K562 (cell line): ENCODE measurements around the gene CPEB1. TPM values are rescaled to one million over a fixed set of nuclear protein-coding genes. Genes with fewer than 3 reads are reported as not detected.

Experiments
- ATF7 ChIP-seq: fragments of 450-650 bp; IDR thresholded peaks from 2 replicates; pipeline ENCODE4 v1.7.1; 2014; ENCODE audit warnings: mild to moderate bottlenecking, moderate library complexity
- CAMTA2 ChIP-seq: fragments of 250-450 bp; sonication (Bioruptor Pico); conservative IDR thresholded peaks from 2 replicates; pipeline ENCODE4 v1.5.1; 2022
- CHCHD3 ChIP-seq: fragments of 250-450 bp; sonication (Bioruptor Pico); IDR thresholded peaks from 2 replicates; pipeline ENCODE4 v2.1.2; 2022; ENCODE audit warnings: mild to moderate bottlenecking
- ELF4 ChIP-seq: fragments of 450-650 bp; formaldehyde crosslinking; IDR thresholded peaks from 2 replicates; pipeline ENCODE4 v1.4.0; 2022; ENCODE audit warnings: missing genetic modification characterization
- IRF2 ChIP-seq: sonication (generic); formaldehyde crosslinking; IDR thresholded peaks from 2 replicates; pipeline ENCODE4 v1.8.1; 2022; ENCODE audit warnings: mild to moderate bottlenecking, missing genetic modification reagents
- JUN ChIP-seq, 2 experiments: sonication (generic) in 1 of 2; formaldehyde crosslinking in 1 of 2; IDR thresholded peaks; 2 replicates each; pipeline versions ENCODE4 v1.6.1 to v1.8.0; 2012 to 2022; ENCODE audit warnings: borderline replicate concordance in 2 of 2, mild to moderate bottlenecking in 2 of 2, improper control_type of control experiment in 1 of 2, low read depth in 1 of 2, low read length in 1 of 2, missing genetic modification reagents in 1 of 2
- LEF1 ChIP-seq: fragments of 450-650 bp; IDR thresholded peaks from 2 replicates; pipeline ENCODE4 v1.6.1; 2016; ENCODE audit warnings: mild to moderate bottlenecking
- NR3C1 ChIP-seq: sonication (generic); formaldehyde crosslinking; IDR thresholded peaks from 2 replicates; pipeline ENCODE4 v1.8.1; 2022; ENCODE audit warnings: missing genetic modification reagents
- PHB2 ChIP-seq: fragments of 450-650 bp; IDR thresholded peaks from 2 replicates; pipeline ENCODE4 v1.6.1; 2017; ENCODE audit warnings: low read depth
- POLR2AphosphoS2 ChIP-seq: IDR thresholded peaks from 2 replicates; pipeline ENCODE4 v1.6.1; 2012; ENCODE audit warnings: low read length, improper control_type of control experiment
- POLR2H ChIP-seq: IDR thresholded peaks from 2 replicates; pipeline ENCODE4 v1.6.1; 2016; ENCODE audit warnings: missing genetic modification characterization, low read depth, mild to moderate bottlenecking, control low read depth, missing compliant biosample characterization, moderate library complexity
- SMAD3 ChIP-seq: fragments of 450-650 bp; formaldehyde crosslinking; conservative IDR thresholded peaks from 2 replicates; pipeline ENCODE4 v1.4.0; 2020; ENCODE audit warnings: mild to moderate bottlenecking
- SPI1 ChIP-seq: IDR thresholded peaks from 2 replicates; pipeline ENCODE4 v1.6.1; 2011; ENCODE audit warnings: low read depth, low read length, control low read depth, borderline replicate concordance
- SREBF1 ChIP-seq: fragments of 150-350 bp; IDR thresholded peaks from 2 replicates; pipeline ENCODE4 v1.6.1; 2014; ENCODE audit warnings: antibody characterized with exemption, low read depth, low read length, borderline replicate concordance
- SREBF2 ChIP-seq: sonication (generic); formaldehyde crosslinking; IDR thresholded peaks from 2 replicates; pipeline ENCODE4 v1.4.0; 2020; ENCODE audit warnings: mild to moderate bottlenecking, missing genetic modification reagents
- SRSF9 ChIP-seq: fragments of 200-400 bp; formaldehyde crosslinking; IDR thresholded peaks from 2 replicates; pipeline ENCODE4 v1.6.1; 2017; ENCODE audit warnings: low read depth, low read length, borderline replicate concordance
- TBP ChIP-seq: optimal IDR thresholded peaks from 2 replicates; pipeline ENCODE3; 2011; ENCODE audit warnings: low read depth, low read length, improper control_type of control experiment
- TCF3 ChIP-seq: sonication (generic); formaldehyde crosslinking; IDR thresholded peaks from 2 replicates; pipeline ENCODE4 v1.4.0; 2020; ENCODE audit warnings: mild to moderate bottlenecking, missing genetic modification reagents
- TFAM ChIP-seq: fragments of 250-450 bp; sonication (Bioruptor Pico); conservative IDR thresholded peaks from 2 replicates; pipeline ENCODE4 v1.5.0; 2021; ENCODE audit warnings: mild to moderate bottlenecking, moderate library complexity
- WHSC1 ChIP-seq: IDR thresholded peaks from one replicate; pipeline ENCODE4 v1.6.1; 2012; ENCODE audit warnings: low read length, control low read depth, inconsistent platforms
- ZBTB7A ChIP-seq: IDR thresholded peaks from 2 replicates; pipeline ENCODE4 v1.6.1; 2011; ENCODE audit warnings: low read depth, mild to moderate bottlenecking, low read length, moderate library complexity, borderline replicate concordance; ENCODE audit not compliant: control insufficient read depth
- ZC3H11A ChIP-seq: IDR thresholded peaks from 2 replicates; pipeline ENCODE4 v1.6.1; 2012; ENCODE audit warnings: low read depth, low read length, improper control_type of control experiment
- ZFPM2 ChIP-seq: fragments of 250-450 bp; sonication (Bioruptor Pico); IDR thresholded peaks from 2 replicates; pipeline ENCODE4 v1.5.1; 2022; ENCODE audit warnings: mild to moderate bottlenecking
- polyA plus RNA-seq, 8 experiments: library from polyadenylated mRNA; depleted of rRNA in 4 of 8; stranded (reverse) in 5 of 8; unstranded in 3 of 8; fragments of >200 nt; fragmentation: Nextera tagmentation in 2 of 8; fragmentation: Illumina TruSeq in 1 of 8; extraction: Ambion mirVana in 2 of 8; extraction: Trizol in 1 of 8; gene quantifications; 2 replicates each; pipeline versions ENCODE4 v1.2.1 to v1.2.3, GENCODE V29; 2011 to 2014; ENCODE audit warnings: inconsistent platforms in 1 of 8, missing spikeins in 1 of 8
- total RNA-seq, 7 experiments: library from RNA; depleted of rRNA in 6 of 7; stranded (reverse); fragments of >200 nt in 6 of 7; fragmentation: Illumina TruSeq in 2 of 7; extraction: Trizol in 2 of 7; gene quantifications; 2 replicates each; pipeline versions ENCODE4 v1.2.1 to v1.2.3, GENCODE V29; 2011 to 2021; ENCODE audit warnings: low replicate concordance in 1 of 7
- TF ChIP-seq, protein P1 (sequence below): sonication (generic); formaldehyde crosslinking; IDR thresholded peaks from 2 replicates; pipeline ENCODE4 v1.8.0; 2023; ENCODE audit warnings: mild to moderate bottlenecking, missing genetic modification reagents

CPEB1 gene
- total and polyA plus RNA-seq, 9 of the 15 experiments (the other 6 are each of a cell fraction or from before 2014, with no cell fraction given): 2.2 to 13.4 (median 9.7) TPM

- TF ChIP-seq SREBF1 (no peak), TBP (peak; percentile 70), ZC3H11A (no peak), IRF2 (CRISPR knock-in tag) (no peak), SPI1 (peak; percentile 71; the same call in 1 of the 2 replicates), SMAD3 (CRISPR knock-in tag) (no peak), SRSF9 (no peak), ZBTB7A (peak; percentile 91), TFAM (CRISPR knock-in tag) (no peak), SREBF2 (CRISPR knock-in tag) (no peak), TCF3 (0 out of 2 replicates have a peak, but pooled peaks have one; percentile 9), CHCHD3 (CRISPR knock-in tag) (no peak), LEF1 (no peak), NR3C1 (no peak), ATF7 (peak; percentile 85), CAMTA2 (CRISPR knock-in tag) (0 out of 2 replicates have a peak, but pooled peaks have one; percentile 35), POLR2AphosphoS2 (no peak), ZFPM2 (no peak), PHB2 (no peak), JUN (IDR thresholded peaks at IDR 0.05; ENCODE audit: borderline replicate concordance, low read depth, low read length) (no peak), JUN (CRISPR knock-in tag; IDR thresholded peaks at IDR 0.05; ENCODE audit: borderline replicate concordance) (no peak), POLR2H (tag) (peak; percentile 61), ELF4 (CRISPR knock-in tag) (peak; percentile 58; the same call in 1 of the 2 replicates), WHSC1 (no peak)
- TF ChIP-seq, protein P1, sequence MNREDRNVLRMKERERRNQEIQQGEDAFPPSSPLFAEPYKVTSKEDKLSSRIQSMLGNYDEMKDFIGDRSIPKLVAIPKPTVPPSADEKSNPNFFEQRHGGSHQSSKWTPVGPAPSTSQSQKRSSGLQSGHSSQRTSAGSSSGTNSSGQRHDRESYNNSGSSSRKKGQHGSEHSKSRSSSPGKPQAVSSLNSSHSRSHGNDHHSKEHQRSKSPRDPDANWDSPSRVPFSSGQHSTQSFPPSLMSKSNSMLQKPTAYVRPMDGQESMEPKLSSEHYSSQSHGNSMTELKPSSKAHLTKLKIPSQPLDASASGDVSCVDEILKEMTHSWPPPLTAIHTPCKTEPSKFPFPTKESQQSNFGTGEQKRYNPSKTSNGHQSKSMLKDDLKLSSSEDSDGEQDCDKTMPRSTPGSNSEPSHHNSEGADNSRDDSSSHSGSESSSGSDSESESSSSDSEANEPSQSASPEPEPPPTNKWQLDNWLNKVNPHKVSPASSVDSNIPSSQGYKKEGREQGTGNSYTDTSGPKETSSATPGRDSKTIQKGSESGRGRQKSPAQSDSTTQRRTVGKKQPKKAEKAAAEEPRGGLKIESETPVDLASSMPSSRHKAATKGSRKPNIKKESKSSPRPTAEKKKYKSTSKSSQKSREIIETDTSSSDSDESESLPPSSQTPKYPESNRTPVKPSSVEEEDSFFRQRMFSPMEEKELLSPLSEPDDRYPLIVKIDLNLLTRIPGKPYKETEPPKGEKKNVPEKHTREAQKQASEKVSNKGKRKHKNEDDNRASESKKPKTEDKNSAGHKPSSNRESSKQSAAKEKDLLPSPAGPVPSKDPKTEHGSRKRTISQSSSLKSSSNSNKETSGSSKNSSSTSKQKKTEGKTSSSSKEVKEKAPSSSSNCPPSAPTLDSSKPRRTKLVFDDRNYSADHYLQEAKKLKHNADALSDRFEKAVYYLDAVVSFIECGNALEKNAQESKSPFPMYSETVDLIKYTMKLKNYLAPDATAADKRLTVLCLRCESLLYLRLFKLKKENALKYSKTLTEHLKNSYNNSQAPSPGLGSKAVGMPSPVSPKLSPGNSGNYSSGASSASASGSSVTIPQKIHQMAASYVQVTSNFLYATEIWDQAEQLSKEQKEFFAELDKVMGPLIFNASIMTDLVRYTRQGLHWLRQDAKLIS (CRISPR knock-in tag): no peak
Measured at GRCh38 chr15:82680200-82681102, 33.3 kb upstream of the CPEB1 start (continued).
